Retinal pigment epithelial cell (primary cell): ENCODE data around the gene TEAD1.
A peak's percentile ranks its signal among the peaks of the same experiment; 100 is the strongest.

ENCODE experiments used
- DNase-seq: peaks from one replicate; pipeline ENCODE4 v3.0.0-alpha.2; 2010; ENCODE audit warnings: low read depth
- H3K4me3 ChIP-seq: 2 replicates; pipeline ENCODE4 v1.5.1; 2011; ENCODE audit warnings: mild to moderate bottlenecking, low read length, control low read depth, moderate library complexity
- TF ChIP-seq, protein P1 (sequence below): conservative IDR thresholded peaks from 2 replicates; pipeline ENCODE4 v1.5.1; 2011; ENCODE audit warnings: low read depth, low read length, control low read depth, inconsistent platforms

TEAD1 gene

DNA sequence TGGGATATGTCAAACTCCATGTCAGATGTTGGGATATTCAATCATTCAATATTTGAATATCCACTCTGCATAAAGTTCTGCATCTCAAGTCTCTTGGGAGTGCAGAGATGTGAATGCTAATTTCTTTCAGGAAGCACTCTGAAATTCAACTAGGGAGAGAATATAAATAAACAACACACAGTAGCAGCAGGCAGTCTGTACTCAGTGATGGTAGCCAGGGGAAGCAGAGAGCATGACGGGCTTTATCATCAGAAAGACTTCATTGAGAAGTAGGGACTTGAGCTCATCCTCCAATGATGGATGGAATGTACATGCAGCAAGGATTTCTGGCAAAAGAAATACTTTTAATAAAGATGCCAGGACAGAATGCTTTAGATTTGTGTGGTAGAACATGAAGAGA lies 9.8 kb upstream of the TEAD1 start:
- no peak for DNase-seq
- no peak overlapping the region for H3K4me3 ChIP-seq
- TF ChIP-seq, protein P1, sequence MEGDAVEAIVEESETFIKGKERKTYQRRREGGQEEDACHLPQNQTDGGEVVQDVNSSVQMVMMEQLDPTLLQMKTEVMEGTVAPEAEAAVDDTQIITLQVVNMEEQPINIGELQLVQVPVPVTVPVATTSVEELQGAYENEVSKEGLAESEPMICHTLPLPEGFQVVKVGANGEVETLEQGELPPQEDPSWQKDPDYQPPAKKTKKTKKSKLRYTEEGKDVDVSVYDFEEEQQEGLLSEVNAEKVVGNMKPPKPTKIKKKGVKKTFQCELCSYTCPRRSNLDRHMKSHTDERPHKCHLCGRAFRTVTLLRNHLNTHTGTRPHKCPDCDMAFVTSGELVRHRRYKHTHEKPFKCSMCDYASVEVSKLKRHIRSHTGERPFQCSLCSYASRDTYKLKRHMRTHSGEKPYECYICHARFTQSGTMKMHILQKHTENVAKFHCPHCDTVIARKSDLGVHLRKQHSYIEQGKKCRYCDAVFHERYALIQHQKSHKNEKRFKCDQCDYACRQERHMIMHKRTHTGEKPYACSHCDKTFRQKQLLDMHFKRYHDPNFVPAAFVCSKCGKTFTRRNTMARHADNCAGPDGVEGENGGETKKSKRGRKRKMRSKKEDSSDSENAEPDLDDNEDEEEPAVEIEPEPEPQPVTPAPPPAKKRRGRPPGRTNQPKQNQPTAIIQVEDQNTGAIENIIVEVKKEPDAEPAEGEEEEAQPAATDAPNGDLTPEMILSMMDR, result no peak

DNA sequence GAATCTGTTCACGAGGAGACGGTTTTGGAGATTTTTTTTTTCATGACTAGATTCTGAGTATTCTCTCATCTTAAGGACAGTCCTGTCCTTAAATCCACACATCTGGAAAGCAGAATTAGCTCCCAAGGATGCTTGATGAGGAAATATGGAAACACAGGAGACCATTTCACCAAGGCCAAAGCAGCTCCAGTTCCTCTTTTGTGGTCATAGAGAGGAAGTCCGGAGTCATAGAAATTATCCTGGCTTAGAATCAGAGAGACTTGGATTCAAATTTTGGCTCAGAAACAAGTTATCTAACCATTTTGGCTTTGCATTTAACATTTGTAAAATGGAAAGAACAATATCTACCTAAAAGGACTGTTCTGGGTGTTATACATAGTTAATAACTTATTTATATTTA lies 7.3 kb upstream of the TEAD1 start:
- TF ChIP-seq, protein P1, result no peak
- no peak overlapping the region for H3K4me3 ChIP-seq
- DNase-seq, result no peak

DNA sequence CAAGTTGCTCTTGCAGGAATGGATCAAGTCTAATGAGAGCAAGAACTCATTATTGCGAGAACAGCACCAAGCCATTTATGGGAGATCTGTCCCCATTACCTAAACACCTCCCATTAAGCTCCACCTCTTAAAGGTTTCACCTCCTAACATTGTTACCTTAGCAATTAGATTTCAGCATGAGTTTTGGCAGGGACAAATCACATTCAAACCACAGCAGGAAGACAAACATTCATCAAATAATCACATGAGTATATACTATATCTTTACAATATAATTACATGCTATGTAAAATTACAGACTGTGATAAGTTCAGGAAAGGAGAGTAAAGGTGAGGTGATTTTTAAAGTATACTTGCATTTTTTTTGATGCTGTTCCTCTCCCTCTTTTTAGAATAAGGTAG lies 6.6 kb upstream of the TEAD1 start:
- TF ChIP-seq, protein P1, result no peak
- DNase-seq, result no peak
- no peak overlapping the region for H3K4me3 ChIP-seq

DNA sequence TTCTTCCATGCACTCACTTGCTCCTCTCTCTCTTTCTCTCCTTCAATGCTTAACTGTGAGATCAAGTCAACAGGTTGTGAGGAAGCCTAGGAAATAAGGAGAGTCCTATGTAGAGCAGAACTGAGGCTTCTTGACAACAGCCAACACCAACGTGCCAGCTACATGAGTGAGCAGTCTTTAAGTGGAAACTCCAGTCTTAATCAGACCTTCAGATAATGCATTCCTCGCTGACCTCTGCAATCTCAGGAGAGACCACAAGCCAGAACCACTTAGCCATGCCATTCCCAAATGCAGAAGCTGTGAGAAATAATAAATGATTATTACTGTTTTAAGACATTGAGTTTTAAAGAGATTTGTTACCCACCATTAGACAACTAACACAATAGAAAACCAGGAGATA lies 6.1 kb upstream of the TEAD1 start:
- H3K4me3 ChIP-seq, result no peak overlapping the region
- no peak for DNase-seq
- TF ChIP-seq, protein P1, result no peak

DNA sequence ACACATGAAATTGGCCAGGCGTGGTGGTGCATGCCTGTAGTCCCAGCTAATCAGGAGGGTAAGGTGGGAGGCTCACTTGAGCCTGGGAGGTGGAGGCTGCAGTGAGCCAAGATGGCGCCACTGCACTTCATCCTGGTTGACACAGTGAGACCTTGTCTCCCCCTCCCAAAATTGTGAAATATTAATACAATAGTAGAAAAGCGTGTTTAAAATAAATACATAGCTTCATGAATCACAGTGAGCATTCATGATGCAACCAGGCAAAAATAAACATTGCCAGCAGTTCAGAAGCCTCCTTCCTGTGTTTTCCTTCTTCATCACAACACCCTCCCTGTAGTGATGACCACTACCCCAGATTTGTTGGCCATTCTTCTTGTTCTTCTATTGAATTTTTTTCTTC lies 4.3 kb upstream of the TEAD1 start:
- H3K4me3 ChIP-seq, result no peak overlapping the region
- DNase-seq, result no peak
- TF ChIP-seq, protein P1, result no peak

DNA sequence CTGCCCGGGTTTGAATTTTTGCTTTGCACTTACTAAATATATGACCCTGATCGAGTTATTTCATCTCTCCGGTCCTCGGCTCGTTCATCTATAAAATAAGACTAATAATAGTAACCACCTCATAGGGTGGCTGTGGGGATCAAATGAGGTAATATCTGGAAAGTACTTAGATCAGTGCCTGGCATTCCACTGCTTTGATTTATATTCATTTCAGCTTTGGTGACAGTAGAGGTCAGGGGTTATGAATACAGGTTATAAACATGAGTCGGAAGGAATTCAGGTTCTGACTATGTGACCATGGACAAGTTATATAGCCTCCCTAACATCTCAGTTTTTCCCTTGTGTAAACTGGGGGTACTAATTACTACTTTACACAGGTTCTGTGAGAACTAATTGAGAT lies 2.9 kb upstream of the TEAD1 start:
- TF ChIP-seq, protein P1, result no peak
- H3K4me3 ChIP-seq, result no peak overlapping the region
- no peak for DNase-seq

DNA sequence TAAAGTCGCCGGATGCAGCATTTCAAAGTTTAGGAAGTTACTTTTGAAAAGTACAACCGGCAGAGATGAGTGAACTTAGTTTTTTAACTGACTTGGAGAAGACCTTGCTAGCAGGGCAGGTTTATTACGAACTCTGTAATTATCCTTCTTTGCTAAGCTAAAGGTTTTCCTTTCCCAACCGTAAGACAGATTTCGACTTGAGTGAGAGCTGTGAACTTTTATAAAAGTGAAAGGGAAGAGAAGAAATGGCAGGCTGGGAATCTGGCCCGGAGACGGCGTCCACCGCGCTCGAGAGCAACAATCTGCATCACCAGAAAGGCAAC lies 659 bp upstream of the TEAD1 start:
- TF ChIP-seq, protein P1, result no peak
- no peak for DNase-seq
- H3K4me3 ChIP-seq, result peak overlapping the region; percentile 73
